ENCODE results near the gene ZDHHC11B. TPM values are rescaled to one million over a fixed set of nuclear protein-coding genes. Genes with fewer than 3 reads are reported as not detected.

Gene ZDHHC11B
- total and polyA plus RNA-seq, 2 of the 13 experiments (the other 11 are each of a cell fraction or from before 2014, with no cell fraction given): 0.11 to 0.12 TPM

- peaks cover 35% of the 10 kb centered on the region for H3K4me1 ChIP-seq (ENCODE audit: insufficient read depth, low read length)
- no peaks in the 10 kb centered on the region for H3K9me3 ChIP-seq (ENCODE audit: low read length)
- TF ChIP-seq ZNF230 (CRISPR knock-in tag; IDR thresholded peaks at IDR 0.05) (no peak), TAF15 (IDR thresholded peaks at IDR 0.05; ENCODE audit: low read depth, low read length, poor library complexity, severe bottlenecking) (no peak)
- BruUV-seq (replicated peaks): no TSS peak
- H2AFZ ChIP-seq (ENCODE audit: low read length): no peak overlapping the region
- no peaks in the 10 kb centered on the region; a peak in 1 of 5 replicates for H3K27me3 ChIP-seq (ENCODE audit: control insufficient read depth in 1 of 2, insufficient read depth in 2 of 2, low read length in 2 of 2)
- intact Hi-C loops (cut with micrococcal nuclease; ENCODE audit: unreplicated experiment) (no loop called here), in situ Hi-C loops (cut with HindIII; ENCODE audit: extremely low pct_ligation_motif_present, low pct_unique_long_range_greater_than_20kb) (no loop called here)
- no peak overlapping the region for H3K9ac ChIP-seq (ENCODE audit: insufficient read depth, low read depth, low read length)
- no peak for DNase-seq (ENCODE audit: low spot score)
- POLR2A ChIA-PET: no interaction called here
- CTCF ChIA-PET (ENCODE audit: low intra/inter-chr PET ratio, low total read pairs): interaction anchor here (0.7 kb wide), 1 partner anchor 235 kb away, joined by 4 read pairs; no protein-coding TSS in a partner anchor
- no peak overlapping the region for H3K27ac ChIP-seq (ENCODE audit: extremely low read length, insufficient read depth, low read length)
- no peaks in the 10 kb centered on the region; the same call in 1 of the 2 replicates for H4K20me1 ChIP-seq (ENCODE audit: insufficient read depth, low read length)
- no peak for FAIRE-seq
- H3K36me3 ChIP-seq (replicated peaks in 1 of 2; ENCODE audit: control insufficient read depth in 1 of 2, insufficient read depth in 2 of 2, low read length in 2 of 2): peaks cover 4 to 24% of the 10 kb centered on the region in 2 experiments; a peak in 3 of 5 replicates
- H3K4me2 ChIP-seq (ENCODE audit: low read depth, low read length): no peak overlapping the region
- ATAC-seq: no peak
- no peaks in the 10 kb centered on the region for H3K79me2 ChIP-seq (ENCODE audit: insufficient read depth, low read length)
- no peak overlapping the region for H3K4me3 ChIP-seq (replicated peaks in 1 of 3; ENCODE audit: insufficient read depth in 1 of 3, low read depth in 2 of 3, low read length in 3 of 3)
- 96% methylated on average over 44 of the region's 44 CpGs for WGBS (ENCODE audit: low lambda C conversion rate)
These were observed 116.1 kb downstream of the ZDHHC11B start for GRCh38 chr5:668283-668995.

GRCh38 chr5:666816-667498 lies 117.6 kb downstream of the ZDHHC11B start:
- H3K9ac ChIP-seq (ENCODE audit: insufficient read depth, low read depth, low read length): no peak overlapping the region
- in situ Hi-C loops (cut with HindIII; ENCODE audit: extremely low pct_ligation_motif_present, low pct_unique_long_range_greater_than_20kb): no loop called here
- CTCF ChIA-PET (ENCODE audit: low intra/inter-chr PET ratio, low total read pairs): no interaction called here
- FAIRE-seq: no peak
- BruUV-seq (replicated peaks): no TSS peak
- TF ChIP-seq HMG20A (CRISPR knock-in tag; IDR thresholded peaks at IDR 0.05; ENCODE audit: borderline replicate concordance): no peak
- POLR2A ChIA-PET: no interaction called here
- WGBS (ENCODE audit: low lambda C conversion rate): 96% methylated on average over 9 of the region's 13 CpGs
- H3K36me3 ChIP-seq (replicated peaks in 1 of 2; ENCODE audit: control insufficient read depth in 1 of 2, insufficient read depth in 2 of 2, low read length in 2 of 2): peaks cover 7 to 29% of the 10 kb centered on the region in 2 experiments; a peak in 3 of 5 replicates
- H3K79me2 ChIP-seq (ENCODE audit: insufficient read depth, low read length): no peaks in the 10 kb centered on the region
- ATAC-seq: no peak
- H3K4me1 ChIP-seq (ENCODE audit: insufficient read depth, low read length): peaks cover 20% of the 10 kb centered on the region
- no peak overlapping the region for H3K4me2 ChIP-seq (ENCODE audit: low read depth, low read length)
- H4K20me1 ChIP-seq (ENCODE audit: insufficient read depth, low read length): no peaks in the 10 kb centered on the region; the same call in 1 of the 2 replicates
- no peak overlapping the region for H3K4me3 ChIP-seq (replicated peaks in 1 of 3; ENCODE audit: insufficient read depth in 1 of 3, low read depth in 2 of 3, low read length in 3 of 3)
- no peak overlapping the region for H3K27ac ChIP-seq (ENCODE audit: extremely low read length, insufficient read depth, low read length)
- no peak for DNase-seq (ENCODE audit: low spot score)
- no peaks in the 10 kb centered on the region; a peak in 1 of 5 replicates for H3K27me3 ChIP-seq (ENCODE audit: control insufficient read depth in 1 of 2, insufficient read depth in 2 of 2, low read length in 2 of 2)
- no peak overlapping the region for H2AFZ ChIP-seq (ENCODE audit: low read length)
- no peaks in the 10 kb centered on the region for H3K9me3 ChIP-seq (ENCODE audit: low read length)
- intact Hi-C loops (cut with micrococcal nuclease; ENCODE audit: unreplicated experiment): no loop called here
